Activated T-cell treated with anti-CD3 and anti-CD28 coated beads, Interleukin-2, amount 50 U/mL, for 48 hours (primary cell): ENCODE results near the gene PDE5A.

Experiments
- DNase-seq, 2 experiments: peaks; one replicate each; pipeline ENCODE4 v3.0.0-alpha.2; 2020

Gene PDE5A

DNA sequence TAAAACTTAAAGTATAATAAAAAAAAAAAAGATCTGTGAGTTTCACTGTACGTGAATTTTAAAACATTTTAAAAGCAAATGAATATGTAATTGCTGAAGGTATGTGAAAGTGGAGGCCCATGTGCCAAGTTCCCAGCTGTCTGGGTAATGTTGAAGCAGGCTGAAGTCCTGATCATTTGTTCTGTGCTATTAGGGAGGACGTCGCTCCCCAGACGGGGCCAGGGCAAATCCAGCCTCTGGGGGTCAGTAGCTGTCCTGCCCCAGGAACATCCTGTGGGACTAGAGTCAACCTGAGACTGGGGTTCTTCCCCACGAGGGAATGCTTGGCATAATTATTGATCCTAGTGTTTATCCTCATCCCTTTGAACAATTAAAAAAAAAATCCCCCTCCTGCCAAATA, 48.8 kb downstream of the PDE5A start:
- DNase-seq: no peak

DNA sequence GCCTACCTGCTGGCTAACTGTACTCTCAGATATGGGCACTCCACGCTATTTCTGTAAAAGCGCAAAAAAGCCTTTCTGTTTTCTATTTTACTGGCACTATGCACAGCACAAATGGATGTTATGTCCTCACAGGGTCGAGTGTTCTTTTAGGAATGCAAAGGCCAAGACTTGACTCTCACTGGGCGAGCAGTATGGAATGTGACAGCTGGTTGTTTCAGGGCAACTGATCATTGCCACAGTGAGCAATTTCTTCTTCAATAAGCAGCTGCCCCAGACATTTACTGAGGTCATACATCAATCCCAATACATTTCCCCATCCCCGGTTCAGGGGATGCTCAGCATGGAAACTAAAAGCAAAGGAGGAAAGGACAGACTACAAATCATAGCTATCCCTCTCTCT, 58.2 kb downstream of the PDE5A start:
- no peak for DNase-seq

DNA sequence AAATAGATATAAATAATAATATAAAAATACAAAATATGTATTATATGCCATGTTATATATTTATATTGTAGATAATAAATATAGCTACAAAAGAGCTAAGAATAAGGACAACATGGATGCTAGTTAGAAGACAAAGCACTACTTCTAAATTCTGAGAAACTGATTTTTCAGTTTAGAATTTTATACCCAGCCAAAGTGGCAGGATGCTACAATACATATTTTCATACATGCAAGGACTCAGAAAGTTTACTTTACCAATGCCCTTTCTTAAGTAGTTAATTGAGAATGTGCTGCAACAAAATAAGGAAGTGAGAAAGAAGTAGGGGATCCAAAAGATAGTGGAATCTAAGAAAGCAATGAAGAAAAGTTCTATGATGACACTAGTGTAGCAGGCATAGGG, 64.5 kb downstream of the PDE5A start:
- DNase-seq: no peak

DNA sequence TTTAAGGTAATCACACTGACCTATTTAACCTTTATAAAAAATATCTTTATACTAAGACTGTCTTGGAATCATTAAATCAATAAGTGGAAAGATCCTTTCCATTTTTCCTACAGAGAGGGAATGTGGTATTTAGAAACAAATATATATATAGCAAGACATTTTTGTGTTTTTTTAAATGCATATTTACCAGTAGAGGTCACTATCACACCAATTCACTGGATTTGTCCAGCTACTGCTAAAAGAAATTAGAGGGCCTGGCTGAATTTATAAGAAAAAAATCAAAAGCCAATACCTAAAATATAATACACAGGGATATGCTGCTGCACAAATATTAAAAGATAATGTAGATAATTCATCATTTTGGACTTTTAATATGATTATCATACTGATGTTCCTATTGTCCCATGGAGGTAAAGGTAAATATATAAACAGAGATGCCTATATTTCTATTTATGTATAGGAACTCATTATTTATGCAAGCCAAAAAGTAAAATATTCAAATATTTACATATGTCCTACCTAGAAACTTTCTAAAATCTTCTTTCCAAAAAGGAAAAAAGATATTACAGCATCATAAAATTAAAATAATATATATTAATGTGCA, 69.5 kb downstream of the PDE5A start:
- no peak for DNase-seq

DNA sequence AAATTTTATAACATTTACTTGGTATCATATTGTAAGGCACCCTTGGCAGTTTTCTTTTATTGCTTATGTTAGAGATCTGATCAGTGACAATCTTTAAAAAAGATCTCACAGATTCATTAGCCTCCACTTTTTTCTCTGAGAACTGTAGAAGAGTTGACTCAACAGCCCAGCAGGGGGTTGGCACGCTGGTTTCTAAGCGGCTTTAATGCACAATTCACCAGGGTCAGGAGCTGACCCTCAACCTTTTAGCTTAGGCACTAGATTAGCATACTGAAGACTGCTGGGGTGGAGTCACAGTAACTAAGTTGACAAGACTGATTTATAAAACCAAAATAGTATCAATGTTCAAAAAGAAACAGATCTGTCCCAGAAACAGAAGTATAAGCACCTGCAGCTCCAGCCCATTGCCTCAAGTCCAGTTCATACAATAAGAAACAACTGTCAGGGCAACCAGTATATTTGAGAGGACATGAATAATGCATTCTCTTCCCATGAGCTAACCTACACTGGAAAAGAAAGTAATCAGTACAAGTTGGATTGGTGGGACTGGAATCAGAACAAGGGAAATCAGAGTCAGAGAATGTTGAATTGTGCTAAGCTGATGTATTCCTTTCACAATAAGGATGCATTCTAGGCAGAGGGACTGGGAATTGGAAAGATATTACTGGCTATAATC, 77.6 kb downstream of the PDE5A start:
- no peak for DNase-seq

DNA sequence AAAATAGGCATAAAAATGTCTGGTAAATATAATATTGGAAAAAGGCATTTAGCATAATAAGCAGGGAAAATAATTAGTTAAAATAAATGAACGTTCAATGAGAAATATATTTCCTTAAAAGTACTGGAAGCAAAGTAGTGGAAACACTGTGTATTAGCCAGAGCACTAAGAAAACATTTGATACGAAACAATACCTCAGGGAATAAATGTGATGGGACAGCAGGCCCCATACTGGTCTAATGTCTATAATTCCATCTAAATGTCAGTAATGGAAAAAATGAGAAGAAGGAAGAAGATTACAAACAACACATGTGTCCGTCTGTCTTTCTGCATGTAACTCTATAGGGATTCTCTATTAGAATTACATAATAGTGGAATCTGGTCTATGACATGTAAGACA, 79.0 kb downstream of the PDE5A start:
- DNase-seq: no peak

DNA sequence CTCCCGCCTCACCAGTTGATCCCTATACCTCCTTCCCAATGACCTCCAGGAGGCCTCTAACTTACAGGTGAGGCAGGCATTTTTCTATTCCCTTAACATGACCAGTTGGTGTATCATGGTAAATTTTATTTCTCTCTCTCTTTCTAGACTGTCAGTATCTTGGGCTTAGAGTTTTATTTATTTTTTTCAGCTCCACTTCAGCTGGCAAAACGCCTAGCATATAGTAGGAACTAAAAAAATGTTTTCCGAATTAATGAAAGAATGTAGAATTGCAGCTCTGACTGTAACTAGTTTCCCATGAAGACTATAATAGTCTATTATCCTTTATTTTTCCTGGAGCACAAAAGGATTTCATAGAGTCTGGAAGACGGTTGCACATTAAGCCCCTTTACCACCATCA, 84.8 kb downstream of the PDE5A start:
- DNase-seq: no peak

DNA sequence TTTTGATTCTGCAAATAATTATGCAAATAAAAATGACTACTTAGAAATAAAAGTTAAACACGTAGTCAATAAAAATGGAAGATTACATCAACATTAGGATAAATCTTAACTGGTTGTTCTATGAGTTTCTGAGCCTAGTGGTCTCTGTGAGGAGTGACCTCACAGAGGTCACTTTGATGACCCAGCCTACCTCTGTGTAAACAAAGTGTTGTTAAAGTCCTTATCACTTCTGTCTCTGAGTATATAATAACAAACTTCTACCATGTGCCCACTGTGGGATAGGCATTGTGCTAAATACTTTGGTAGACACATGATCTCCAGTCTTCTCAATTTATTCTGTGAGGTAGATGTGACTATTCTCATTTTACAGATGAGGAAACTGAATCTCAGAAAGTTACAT, 85.4 kb downstream of the PDE5A start:
- DNase-seq: no peak

DNA sequence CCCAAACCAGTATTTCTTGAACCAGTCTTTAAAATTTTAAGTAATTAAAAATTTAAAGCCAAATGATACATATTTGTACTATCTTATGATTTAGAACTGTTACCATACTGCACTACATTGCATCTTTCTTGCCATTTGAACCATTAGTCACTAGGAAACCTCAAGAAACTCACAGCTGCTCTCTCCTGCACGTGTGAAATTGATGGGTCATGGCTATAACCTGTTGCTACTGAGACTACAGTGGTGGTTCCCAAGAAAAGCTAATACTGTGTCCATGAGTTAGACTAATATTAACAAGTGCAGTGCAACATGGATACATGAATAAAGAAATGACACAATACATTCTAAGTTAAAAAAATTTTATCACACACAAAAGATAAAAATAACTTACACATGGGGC, 88.4 kb downstream of the PDE5A start:
- no peak for DNase-seq

DNA sequence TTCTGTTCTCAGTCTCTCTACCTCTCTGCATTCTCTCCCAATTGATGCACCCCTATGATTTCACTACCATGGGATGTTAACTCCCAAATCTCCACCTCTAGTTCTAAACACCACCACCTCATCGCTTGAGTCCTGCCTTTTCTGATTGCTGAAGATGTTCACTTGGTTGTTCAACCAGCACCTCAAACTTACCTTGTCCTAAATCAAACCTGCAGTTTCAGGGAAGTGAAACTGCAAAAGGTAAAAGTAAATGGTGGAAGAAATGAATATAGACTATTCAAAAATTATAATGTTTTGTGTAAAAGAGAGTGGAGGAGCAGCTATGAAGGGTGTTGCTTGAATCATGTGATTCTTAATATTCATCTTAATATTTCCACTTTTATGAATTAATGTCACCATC, 91.0 kb downstream of the PDE5A start:
- DNase-seq: no peak

DNA sequence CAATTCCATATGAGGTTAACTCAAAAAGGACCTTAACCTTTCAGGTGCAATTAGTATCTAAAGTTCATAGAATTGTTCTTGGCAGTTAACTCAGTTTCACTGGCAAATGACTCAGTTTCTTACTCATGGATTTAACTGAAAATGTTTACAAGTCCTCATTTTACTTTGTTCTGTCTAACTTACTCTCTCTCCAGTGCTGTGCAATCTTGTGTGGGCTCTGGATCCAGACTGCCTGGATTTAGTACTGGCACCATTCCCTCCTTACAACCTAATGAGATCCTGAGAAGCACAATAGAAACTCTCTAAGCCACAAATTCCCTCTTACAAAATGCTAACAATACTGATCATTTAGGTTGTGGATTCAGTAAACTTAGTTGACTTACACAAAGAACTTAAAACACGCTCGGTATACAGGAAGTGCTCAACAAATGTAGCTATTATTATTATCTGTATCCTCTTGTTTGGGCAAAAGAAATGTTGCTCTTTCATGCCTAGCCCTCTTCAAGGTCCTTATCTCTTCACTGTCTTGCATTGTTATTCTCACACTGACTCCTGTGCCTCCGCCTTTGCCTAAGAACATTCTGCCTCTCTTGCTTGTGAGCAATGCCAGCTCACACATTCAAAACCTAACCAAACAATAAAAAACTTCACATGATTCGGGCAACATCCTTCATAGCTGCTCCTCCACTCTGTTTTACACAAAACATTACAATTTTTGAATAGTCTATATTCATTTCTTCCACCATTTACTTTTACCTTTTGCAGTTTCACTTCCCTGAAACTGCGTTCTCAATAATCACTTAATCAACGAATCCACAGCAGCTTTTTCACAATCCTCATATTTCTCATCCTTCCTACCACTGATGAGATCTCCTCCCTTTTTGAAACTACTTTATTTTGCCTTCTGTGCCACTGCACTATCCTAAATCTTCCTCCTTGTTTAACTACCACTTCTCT, 91.8 kb downstream of the PDE5A start:
- DNase-seq: no peak

DNA sequence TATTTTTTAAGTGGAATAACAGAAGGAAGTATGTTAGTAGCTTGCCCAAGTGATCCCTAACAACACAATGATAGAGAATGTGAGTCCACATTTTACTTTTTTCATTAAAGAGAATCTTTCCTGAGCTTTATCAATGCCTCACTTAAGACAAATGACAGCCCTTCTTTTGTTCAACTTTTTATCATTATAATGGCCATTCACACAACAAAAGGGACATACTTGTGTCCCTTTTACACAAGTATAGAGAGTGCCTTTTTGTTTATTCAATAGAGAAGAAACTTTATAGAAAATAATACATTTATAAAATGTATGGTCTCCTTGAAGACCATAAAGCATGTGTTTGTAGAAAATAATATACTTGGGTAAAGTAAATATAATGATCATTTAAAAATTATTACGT, 96.3 kb downstream of the PDE5A start:
- no peak for DNase-seq

DNA sequence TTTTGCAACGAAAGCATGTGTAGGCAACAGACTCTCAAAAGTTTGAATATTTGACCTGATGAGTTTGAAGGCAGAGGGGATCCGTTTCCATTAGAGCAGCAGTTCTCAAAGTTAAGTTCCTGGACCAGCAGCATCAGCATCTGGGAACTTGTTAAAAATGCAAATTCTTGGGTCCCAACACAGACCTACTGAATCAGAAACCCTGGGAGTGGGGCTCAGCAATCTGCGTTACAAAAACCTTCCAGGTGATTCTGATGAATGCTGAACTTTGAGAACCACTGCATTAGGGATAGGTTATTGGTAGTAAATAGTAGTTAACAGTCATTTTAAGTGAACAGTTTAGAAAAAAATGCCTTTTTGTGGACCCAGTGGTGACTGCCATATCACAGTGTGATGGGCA, 98.8 kb downstream of the PDE5A start:
- DNase-seq: no peak

DNA sequence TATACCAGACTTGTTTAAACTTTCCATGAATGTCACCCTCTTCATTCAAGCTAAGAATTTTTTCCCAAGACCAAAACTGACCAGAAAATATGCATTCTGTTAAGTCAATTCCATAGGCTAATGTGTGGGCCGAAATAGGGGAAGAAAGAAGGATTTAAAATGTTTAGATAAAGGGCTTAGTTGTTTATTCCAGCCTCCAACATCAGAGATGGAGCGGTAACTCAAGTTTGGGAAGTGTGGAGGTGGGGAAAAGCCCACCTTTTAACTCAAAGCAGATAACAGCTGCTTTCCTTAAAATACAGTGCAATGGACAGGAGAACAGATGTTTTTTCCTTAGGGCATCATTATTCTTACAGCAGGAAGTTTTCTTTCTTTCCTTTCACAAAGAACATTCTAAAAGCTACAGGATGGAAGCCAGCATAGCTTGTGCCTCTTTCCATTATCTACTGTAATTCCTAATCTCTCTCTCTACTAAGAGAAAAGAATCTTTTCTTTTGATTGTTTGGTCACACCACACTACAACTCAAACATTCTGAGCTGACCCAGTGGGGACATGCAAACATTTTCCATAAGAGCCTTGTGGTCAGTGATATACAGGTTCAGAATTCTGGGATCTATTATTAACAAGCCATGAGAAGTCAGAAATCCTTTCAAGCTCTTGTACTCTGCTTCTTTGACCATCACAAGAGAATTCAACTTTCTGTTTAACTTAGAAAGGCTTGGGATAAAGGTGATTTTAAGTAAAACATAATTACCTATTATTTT, 101.6 kb downstream of the PDE5A start:
- DNase-seq: no peak

DNA sequence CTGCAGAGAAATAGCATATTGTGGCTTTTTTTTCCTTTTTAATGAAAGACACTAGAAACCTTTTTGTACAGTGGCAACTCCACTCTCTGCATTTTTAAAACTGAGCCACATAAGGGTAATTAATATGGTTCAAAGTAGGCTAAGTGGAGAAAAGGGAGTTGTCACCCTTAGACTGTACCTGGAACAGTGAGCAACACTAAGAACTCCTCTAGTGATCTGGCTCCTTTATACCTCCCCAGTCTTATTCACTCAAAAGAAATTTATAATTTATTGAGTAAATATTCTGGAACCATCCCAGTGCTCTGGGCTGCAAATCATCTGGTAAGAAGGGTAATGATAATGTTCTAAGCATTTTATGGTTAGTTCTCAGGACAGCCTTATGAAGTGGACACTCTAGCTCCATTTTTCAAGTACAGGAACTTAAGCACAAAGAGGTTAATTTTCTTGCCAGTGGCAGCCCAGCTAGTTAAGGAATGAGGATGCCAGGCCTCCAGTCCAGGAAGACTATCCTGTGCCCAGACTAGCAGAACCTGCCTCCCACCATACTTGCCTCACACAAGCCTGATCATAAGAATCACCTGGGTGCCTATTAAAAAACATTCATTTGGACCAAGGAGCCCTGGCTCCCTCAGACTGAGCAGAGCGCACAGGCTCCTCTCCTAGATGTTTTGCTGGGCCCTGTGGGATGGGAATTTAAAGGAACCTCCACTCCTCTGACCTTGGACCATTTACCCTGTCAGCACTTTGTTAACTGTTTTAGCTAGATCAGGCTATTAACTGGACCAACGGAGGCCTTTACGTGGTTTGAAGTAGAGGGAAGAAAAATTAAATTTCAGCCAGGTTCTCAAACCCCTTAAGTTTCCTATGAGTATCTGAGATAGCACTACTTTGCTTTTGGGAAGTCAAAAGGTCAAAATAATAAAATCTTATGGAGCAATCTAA, 102.6 kb downstream of the PDE5A start:
- DNase-seq: no peak

DNA sequence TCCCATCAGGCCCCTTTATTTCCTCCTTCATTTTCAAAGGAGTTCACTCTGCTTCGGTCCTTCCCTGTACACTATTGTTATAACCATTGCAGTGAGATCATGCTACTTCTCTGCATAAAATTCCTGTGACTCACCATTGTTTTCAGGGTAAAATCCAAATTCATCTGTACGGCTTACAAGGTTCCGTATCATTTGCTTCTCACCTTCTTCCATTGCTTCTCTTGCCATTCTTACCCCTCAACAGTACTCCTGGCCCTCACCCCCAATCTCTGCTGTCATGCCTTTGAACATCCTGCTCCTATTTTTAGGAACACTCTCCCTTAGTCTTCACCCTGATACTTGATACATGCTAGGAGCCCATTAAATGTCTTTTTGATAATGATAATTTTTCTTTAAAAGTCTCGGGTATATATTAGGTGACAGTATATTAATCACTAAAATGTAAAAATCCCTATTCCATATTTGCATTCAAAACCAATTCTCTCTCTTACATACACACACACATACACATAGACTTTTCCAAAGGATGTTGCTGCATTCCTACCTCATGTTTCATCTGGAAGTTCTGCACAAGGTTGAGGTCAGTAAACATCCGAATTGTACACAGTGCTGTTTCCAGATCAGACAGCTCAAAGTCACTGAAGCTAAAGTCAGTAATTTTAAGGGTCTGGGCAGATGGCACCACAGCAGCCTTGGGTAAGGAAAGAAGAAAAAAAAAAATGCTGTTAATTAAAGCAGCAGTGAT, 103.4 kb downstream of the PDE5A start:
- DNase-seq: no peak

DNA sequence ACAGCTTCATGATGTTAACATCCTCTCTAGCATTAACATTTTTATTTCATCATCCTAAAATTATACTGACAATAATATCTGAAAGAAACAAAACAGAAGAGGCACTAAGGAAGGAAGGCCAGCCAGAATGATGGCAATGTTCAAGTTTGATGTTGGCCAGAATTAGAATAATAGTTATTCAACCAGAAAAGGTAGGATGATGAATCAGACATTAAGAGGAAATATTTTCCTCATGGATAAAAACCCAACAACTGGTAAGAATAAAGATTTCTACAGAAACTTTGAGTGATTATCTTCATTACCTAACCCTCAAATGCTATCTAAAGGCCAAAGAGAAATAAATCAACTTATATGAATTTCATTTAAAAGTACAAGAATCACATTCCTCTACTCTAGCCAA, 105.2 kb downstream of the PDE5A start:
- no peak for DNase-seq

DNA sequence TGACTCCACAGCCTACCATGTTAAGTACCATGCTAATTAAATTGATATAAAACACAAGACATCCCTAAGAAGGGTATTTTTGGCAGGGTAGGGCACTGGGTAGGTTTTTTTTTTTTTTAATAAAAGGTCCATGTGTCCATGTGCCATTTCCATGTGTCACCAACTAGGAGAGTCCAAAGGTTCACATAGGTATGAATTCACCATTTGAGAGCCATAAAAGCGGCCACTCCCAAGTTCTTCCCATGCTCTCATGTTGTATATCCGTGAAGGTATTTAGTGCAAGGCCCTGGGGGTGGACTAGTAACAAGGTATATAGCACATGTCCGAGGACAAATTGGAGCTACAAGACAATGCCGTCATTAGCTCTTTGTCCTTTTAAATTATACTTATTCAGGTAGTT, 107.3 kb downstream of the PDE5A start:
- no peak for DNase-seq

DNA sequence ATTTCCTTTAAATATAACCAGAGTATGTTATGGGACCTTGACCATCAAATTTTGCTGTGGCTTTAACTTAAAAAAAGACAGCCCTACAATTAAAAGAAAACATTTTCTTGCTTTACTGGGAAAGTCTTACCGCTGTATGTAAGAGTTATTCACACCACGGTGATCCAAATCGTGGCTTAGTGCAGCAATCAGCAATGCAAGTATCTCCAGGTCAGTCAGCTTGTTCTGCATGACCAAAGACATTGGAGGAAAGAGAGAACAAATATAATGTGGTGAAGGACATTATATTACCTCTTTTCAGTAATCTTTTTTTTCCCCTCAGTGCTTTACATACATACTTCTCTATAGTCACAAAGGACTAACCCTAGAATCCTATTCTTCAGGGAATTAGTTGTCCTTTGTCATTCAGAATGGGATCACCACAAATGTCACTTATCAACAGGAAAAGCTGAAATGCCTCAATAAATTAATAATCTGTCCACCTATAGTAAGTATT, 109.6 kb downstream of the PDE5A start:
- no peak for DNase-seq

DNA sequence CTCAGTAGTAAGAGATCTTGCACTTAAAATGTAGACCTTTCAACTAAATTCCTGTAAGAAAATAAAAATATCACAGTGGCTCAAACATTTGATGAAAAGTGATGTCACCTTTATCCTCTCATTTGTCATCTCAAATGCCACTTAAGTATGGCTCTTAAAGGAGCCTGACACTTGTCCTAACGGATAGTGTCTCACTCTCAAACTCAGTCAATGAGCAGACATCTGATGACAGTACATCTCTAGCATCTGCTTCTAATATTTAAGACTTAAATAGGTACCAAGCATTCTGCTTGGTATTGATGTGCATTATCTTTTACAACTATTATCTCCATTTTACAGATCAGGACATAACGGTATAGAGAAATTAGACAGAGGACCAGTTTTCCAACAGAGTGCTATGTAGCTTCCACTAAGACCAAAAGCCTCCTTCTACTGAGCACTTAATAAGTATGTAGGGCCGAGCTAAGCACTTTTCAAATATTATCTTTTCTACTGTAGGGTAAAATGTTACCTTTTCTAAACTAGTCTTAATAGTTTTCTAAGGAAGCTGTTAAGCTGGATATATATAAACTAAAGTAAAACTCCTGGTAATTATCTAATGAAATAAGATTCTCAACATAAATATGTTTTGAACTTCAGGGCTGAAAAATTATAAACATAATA, 110.2 kb downstream of the PDE5A start:
- DNase-seq: no peak
